CD4-positive, alpha-beta T cell treated with Interleukin-12 subunit alpha and Interleukin-12 subunit beta, for 1 hour (primary cell): ENCODE data around the gene GMNN.

Experiments
- DNase-seq: peaks from one replicate; pipeline ENCODE4 v3.0.0-alpha.2; 2020

GMNN gene

GRCh38 chr6:24818346-24818745, 43.6 kb downstream of the GMNN start:
- no peak for DNase-seq

GRCh38 chr6:24821860-24822444, 47.2 kb downstream of the GMNN start:
- DNase-seq = no peak

- DNase-seq = no peak
These were observed 48.0 kb downstream of the GMNN start for GRCh38 chr6:24822696-24823095.

GRCh38 chr6:24823185-24823584, 48.4 kb downstream of the GMNN start:
- no peak for DNase-seq

- no peak for DNase-seq
These were observed 49.6 kb downstream of the GMNN start for GRCh38 chr6:24824142-24824938.

GRCh38 chr6:24825130-24825630, 50.4 kb downstream of the GMNN start:
- DNase-seq = no peak

- DNase-seq = no peak
These were observed 52.4 kb downstream of the GMNN start for GRCh38 chr6:24827162-24827561.

- no peak for DNase-seq
These were observed 53.2 kb downstream of the GMNN start for GRCh38 chr6:24827970-24828369.

- DNase-seq = no peak
These were observed 54.9 kb downstream of the GMNN start for GRCh38 chr6:24829657-24830056.

GRCh38 chr6:24831771-24832716, 57.3 kb downstream of the GMNN start:
- no peak for DNase-seq

GRCh38 chr6:24832794-24833193, 58.1 kb downstream of the GMNN start:
- DNase-seq = no peak

- no peak for DNase-seq
These were observed 59.1 kb downstream of the GMNN start for GRCh38 chr6:24833711-24834386.
